Measurements from ENCODE around the gene TM9SF3. TPM values are rescaled to one million over a fixed set of nuclear protein-coding genes. Genes with fewer than 3 reads are reported as not detected.

TM9SF3 gene
- total and polyA plus RNA-seq, 10 of the 15 experiments (the other 5 are each of a cell fraction or from before 2014, with no cell fraction given) = 17.1 to 85.4 (median 44.9) TPM

DNA sequence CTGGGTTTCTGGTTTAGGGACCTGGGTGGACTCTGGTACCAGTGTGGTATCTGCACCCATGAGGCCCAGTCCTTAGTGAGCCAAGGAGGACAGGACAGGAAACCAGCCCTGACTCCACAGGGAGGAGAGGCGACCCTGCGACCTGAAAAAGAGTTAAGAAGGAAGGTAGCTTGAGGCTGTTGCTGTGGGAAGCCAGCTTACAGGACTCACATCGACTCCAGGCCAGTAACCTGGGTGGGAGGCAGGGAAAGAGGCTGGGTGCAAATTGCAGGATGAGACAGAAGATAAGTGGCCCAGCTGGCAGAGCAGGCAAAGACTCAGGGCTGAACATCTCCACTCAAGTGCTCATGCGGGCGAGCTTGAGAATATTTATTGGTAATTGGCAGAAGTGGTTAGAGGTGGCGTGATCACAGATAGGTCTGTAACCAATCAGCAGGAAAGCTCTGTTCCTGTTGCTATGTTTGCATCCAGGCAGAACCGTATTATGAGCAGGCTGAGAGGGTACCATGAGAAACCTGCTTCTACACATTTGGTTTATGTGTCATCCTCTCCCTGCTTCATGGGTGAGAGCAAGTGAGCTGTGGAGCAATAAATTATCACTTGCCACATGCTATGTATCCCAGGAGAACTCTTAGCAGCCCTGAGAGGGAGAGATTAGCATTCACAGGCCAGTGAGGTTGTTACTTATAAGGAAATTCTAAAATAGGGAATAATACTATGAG, 84.1 kb downstream of the TM9SF3 start:
- Histone ChIP-seq H3K27me3 (replicated peaks in 1 of 2; ENCODE audit: control insufficient read depth in 2 of 2, insufficient read depth in 2 of 2, low read length in 1 of 2) (no peaks in the 10 kb centered on the region; a peak in 1 of 4 replicates), H3K79me2 (ENCODE audit: control insufficient read depth, insufficient read depth, low read length) (no peaks in the 10 kb centered on the region), H3K4me1 (ENCODE audit: control insufficient read depth, insufficient read depth, low read length) (peaks cover 4% of the 10 kb centered on the region; the same call in 1 of the 2 replicates), H3K4me2 (ENCODE audit: control insufficient read depth, insufficient read depth) (no peak overlapping the region), H3K36me3 (ENCODE audit: control insufficient read depth in 2 of 2, insufficient read depth in 2 of 2, low read length in 1 of 2) (no peaks in the 10 kb centered on the region), H2AFZ (ENCODE audit: control insufficient read depth, low read depth, low read length) (no peak overlapping the region), H3K4me3 (no peak overlapping the region), H3K9ac (ENCODE audit: control insufficient read depth, insufficient read depth, low read length) (no peak overlapping the region), H3K27ac (ENCODE audit: control insufficient read depth, insufficient read depth) (no peak overlapping the region), H3K9me3 (replicated peaks; ENCODE audit: control insufficient read depth, insufficient read depth, low read length) (no peaks in the 10 kb centered on the region), H4K20me1 (ENCODE audit: control insufficient read depth, insufficient read depth) (no peaks in the 10 kb centered on the region)
- in situ Hi-C loops (cut with MboI) = no loop called here
- no peak for DNase-seq (ENCODE audit: low read depth, low spot score)
- intact Hi-C loops (cut with micrococcal nuclease; ENCODE audit: unreplicated experiment) = no loop called here
- WGBS (ENCODE audit: insufficient coverage, insufficient replicate concordance, low lambda C conversion rate, missing lambda C conversion rate) = 51% methylated on average over 7 of the region's 7 CpGs
- no TSS peak for BruUV-seq (replicated peaks)
- CTCF ChIA-PET = interaction anchor here (1.1 to 2.2 kb wide), 3 partner anchors 11 to 107 kb away, joined by 3 to 14 read pairs (median 5); partner anchors contain the start of gene TLL2
- no peak for FAIRE-seq
- ATAC-seq = peak; percentile 54
- SMC1A ChIA-PET (ENCODE audit: uncharacterized antibody, unreplicated experiment) = interaction anchor here (1.2 to 2.6 kb wide), 2 partner anchors 12 to 28 kb away, joined by 3 to 9 read pairs; no protein-coding TSS in a partner anchor
- RAD21 ChIA-PET (ENCODE audit: unreplicated experiment) = interaction anchor here (1.5 kb wide), 1 partner anchor 34 kb away, joined by 3 read pairs; no protein-coding TSS in a partner anchor
- POLR2A ChIA-PET = no interaction called here
- TF ChIP-seq IKZF1 (conservative IDR thresholded peaks at IDR 0.05) (no peak), HDGF (IDR thresholded peaks at IDR 0.05) (no peak), CBFB (IDR thresholded peaks at IDR 0.05; ENCODE audit: low read depth) (no peak), ZBED1 (IDR thresholded peaks at IDR 0.05; ENCODE audit: borderline replicate concordance) (no peak), NFYB (IDR thresholded peaks at IDR 0.05; ENCODE audit: insufficient read depth, low read depth, low read length) (no peak), ZNF24 (IDR thresholded peaks at IDR 0.05) (no peak), NFXL1 (IDR thresholded peaks at IDR 0.05; ENCODE audit: borderline replicate concordance) (no peak), SRF (IDR thresholded peaks at IDR 0.05; ENCODE audit: low read depth in 2 of 2, low read length in 2 of 2) (no peak), IKZF2 (IDR thresholded peaks at IDR 0.05) (no peak), BCL11A (IDR thresholded peaks at IDR 0.05; ENCODE audit: low read depth, low read length) (no peak), KAT2A (conservative IDR thresholded peaks at IDR 0.05; ENCODE audit: control insufficient read depth, low read depth, low read length) (no peak), TBL1XR1 (IDR thresholded peaks at IDR 0.05; ENCODE audit: low read depth, low read length) (no peak), CBX3 (IDR thresholded peaks at IDR 0.05; ENCODE audit: borderline replicate concordance, low read depth) (no peak), DPF2 (IDR thresholded peaks at IDR 0.05) (no peak), SMC3 (IDR thresholded peaks at IDR 0.05; ENCODE audit: borderline replicate concordance, low read length) (no peak), HDAC6 (IDR thresholded peaks at IDR 0.05; ENCODE audit: unreplicated experiment) (no peak)
- TF ChIP-seq, protein P1, sequence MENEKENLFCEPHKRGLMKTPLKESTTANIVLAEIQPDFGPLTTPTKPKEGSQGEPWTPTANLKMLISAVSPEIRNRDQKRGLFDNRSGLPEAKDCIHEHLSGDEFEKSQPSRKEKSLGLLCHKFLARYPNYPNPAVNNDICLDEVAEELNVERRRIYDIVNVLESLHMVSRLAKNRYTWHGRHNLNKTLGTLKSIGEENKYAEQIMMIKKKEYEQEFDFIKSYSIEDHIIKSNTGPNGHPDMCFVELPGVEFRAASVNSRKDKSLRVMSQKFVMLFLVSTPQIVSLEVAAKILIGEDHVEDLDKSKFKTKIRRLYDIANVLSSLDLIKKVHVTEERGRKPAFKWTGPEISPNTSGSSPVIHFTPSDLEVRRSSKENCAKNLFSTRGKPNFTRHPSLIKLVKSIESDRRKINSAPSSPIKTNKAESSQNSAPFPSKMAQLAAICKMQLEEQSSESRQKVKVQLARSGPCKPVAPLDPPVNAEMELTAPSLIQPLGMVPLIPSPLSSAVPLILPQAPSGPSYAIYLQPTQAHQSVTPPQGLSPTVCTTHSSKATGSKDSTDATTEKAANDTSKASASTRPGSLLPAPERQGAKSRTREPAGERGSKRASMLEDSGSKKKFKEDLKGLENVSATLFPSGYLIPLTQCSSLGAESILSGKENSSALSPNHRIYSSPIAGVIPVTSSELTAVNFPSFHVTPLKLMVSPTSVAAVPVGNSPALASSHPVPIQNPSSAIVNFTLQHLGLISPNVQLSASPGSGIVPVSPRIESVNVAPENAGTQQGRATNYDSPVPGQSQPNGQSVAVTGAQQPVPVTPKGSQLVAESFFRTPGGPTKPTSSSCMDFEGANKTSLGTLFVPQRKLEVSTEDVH (IDR thresholded peaks at IDR 0.05; ENCODE audit: low read depth, partially characterized antibody) = no peak
- TF ChIP-seq, protein P2, sequence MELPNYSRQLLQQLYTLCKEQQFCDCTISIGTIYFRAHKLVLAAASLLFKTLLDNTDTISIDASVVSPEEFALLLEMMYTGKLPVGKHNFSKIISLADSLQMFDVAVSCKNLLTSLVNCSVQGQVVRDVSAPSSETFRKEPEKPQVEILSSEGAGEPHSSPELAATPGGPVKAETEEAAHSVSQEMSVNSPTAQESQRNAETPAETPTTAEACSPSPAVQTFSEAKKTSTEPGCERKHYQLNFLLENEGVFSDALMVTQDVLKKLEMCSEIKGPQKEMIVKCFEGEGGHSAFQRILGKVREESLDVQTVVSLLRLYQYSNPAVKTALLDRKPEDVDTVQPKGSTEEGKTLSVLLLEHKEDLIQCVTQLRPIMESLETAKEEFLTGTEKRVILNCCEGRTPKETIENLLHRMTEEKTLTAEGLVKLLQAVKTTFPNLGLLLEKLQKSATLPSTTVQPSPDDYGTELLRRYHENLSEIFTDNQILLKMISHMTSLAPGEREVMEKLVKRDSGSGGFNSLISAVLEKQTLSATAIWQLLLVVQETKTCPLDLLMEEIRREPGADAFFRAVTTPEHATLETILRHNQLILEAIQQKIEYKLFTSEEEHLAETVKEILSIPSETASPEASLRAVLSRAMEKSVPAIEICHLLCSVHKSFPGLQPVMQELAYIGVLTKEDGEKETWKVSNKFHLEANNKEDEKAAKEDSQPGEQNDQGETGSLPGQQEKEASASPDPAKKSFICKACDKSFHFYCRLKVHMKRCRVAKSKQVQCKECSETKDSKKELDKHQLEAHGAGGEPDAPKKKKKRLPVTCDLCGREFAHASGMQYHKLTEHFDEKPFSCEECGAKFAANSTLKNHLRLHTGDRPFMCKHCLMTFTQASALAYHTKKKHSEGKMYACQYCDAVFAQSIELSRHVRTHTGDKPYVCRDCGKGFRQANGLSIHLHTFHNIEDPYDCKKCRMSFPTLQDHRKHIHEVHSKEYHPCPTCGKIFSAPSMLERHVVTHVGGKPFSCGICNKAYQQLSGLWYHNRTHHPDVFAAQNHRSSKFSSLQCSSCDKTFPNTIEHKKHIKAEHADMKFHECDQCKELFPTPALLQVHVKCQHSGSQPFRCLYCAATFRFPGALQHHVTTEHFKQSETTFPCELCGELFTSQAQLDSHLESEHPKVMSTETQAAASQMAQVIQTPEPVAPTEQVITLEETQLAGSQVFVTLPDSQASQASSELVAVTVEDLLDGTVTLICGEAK (IDR thresholded peaks at IDR 0.05; ENCODE audit: borderline replicate concordance) = no peak

Measured in GM12878 (cell line).